K562 (cell line): ENCODE results near the gene SNAP23. TPM values are rescaled to one million over a fixed set of nuclear protein-coding genes. Genes with fewer than 3 reads are reported as not detected.
A peak's percentile ranks its signal among the peaks of the same experiment; 100 is the strongest.

Experiments used
- ARID2 ChIP-seq: fragments of 450-650 bp; IDR thresholded peaks from 2 replicates; pipeline ENCODE4 v1.6.1; 2017; ENCODE audit warnings: antibody characterized with exemption, mild to moderate bottlenecking
- CEBPG ChIP-seq, 3 experiments: fragments of 200-800 bp in 1 of 3; sonication (Bioruptor generic) in 1 of 3; sonication (generic) in 1 of 3; formaldehyde crosslinking in 1 of 3; IDR thresholded peaks in 2 of 3; conservative IDR thresholded peaks in 1 of 3; 2 replicates each; pipeline versions ENCODE4 v1.6.1 to v1.8.0; 2016 to 2022; ENCODE audit warnings: missing compliant biosample characterization in 2 of 3, missing genetic modification characterization in 2 of 3, mild to moderate bottlenecking in 1 of 3, missing genetic modification reagents in 1 of 3
- COPS2 ChIP-seq: fragments of 450-650 bp; conservative IDR thresholded peaks from 2 replicates; pipeline ENCODE4 v1.6.1; 2016; ENCODE audit warnings: mild to moderate bottlenecking, moderate library complexity
- DPF2 ChIP-seq: fragments of 450-650 bp; IDR thresholded peaks from 2 replicates; pipeline ENCODE4 v1.6.1; 2016
- ETV5 ChIP-seq: sonication (generic); formaldehyde crosslinking; IDR thresholded peaks from 2 replicates; pipeline ENCODE4 v1.4.0; 2020; ENCODE audit warnings: low read depth, mild to moderate bottlenecking, missing genetic modification reagents
- FOXK2 ChIP-seq, 2 experiments: fragments of 450-650 bp; IDR thresholded peaks in 1 of 2; conservative IDR thresholded peaks in 1 of 2; 2 replicates each; pipeline ENCODE4 v1.6.1; 2016; ENCODE audit warnings: low read depth in 2 of 2, mild to moderate bottlenecking in 1 of 2
- PPARD ChIP-seq: fragments of 250-450 bp; sonication (Bioruptor Pico); IDR thresholded peaks from 2 replicates; pipeline ENCODE4 v1.8.0; 2022; ENCODE audit warnings: inconsistent platforms, mild to moderate bottlenecking, moderate library complexity
- TARDBP ChIP-seq: fragments of 450-650 bp; IDR thresholded peaks from 2 replicates; pipeline ENCODE4 v1.6.1; 2016
- TBL1XR1 ChIP-seq, 2 experiments: IDR thresholded peaks; 2 replicates each; pipeline ENCODE4 v1.6.1; 2012; ENCODE audit warnings: improper control_type of control experiment in 2 of 2, low read length in 2 of 2, mild to moderate bottlenecking in 1 of 2
- TOE1 ChIP-seq, 2 experiments: fragments of 450-650 bp in 1 of 2; sonication (generic) in 1 of 2; formaldehyde crosslinking in 1 of 2; IDR thresholded peaks; 2 replicates each; pipeline versions ENCODE4 v1.7.1 to v1.8.0; 2016 to 2022; ENCODE audit warnings: borderline replicate concordance in 2 of 2, mild to moderate bottlenecking in 2 of 2, antibody characterized with exemption in 1 of 2, inconsistent platforms in 1 of 2, low read depth in 1 of 2, missing genetic modification reagents in 1 of 2, moderate library complexity in 1 of 2
- ZNF644 ChIP-seq: fragments of 200-800 bp; sonication (Bioruptor generic); IDR thresholded peaks from 2 replicates; pipeline ENCODE4 v1.6.1; 2016; ENCODE audit warnings: low read depth, missing genetic modification characterization, missing compliant biosample characterization
- polyA plus RNA-seq, 8 experiments: library from polyadenylated mRNA; depleted of rRNA in 4 of 8; stranded (reverse) in 5 of 8; unstranded in 3 of 8; fragments of >200 nt; fragmentation: Nextera tagmentation in 2 of 8; fragmentation: Illumina TruSeq in 1 of 8; extraction: Ambion mirVana in 2 of 8; extraction: Trizol in 1 of 8; gene quantifications; 2 replicates each; pipeline versions ENCODE4 v1.2.1 to v1.2.3, GENCODE V29; 2011 to 2014; ENCODE audit warnings: inconsistent platforms in 1 of 8, missing spikeins in 1 of 8
- total RNA-seq, 7 experiments: library from RNA; depleted of rRNA in 6 of 7; stranded (reverse); fragments of >200 nt in 6 of 7; fragmentation: Illumina TruSeq in 2 of 7; extraction: Trizol in 2 of 7; gene quantifications; 2 replicates each; pipeline versions ENCODE4 v1.2.1 to v1.2.3, GENCODE V29; 2011 to 2021; ENCODE audit warnings: low replicate concordance in 1 of 7
- TF ChIP-seq, protein P1 (sequence below): sonication (generic); formaldehyde crosslinking; IDR thresholded peaks from 2 replicates; pipeline ENCODE4 v1.8.0; 2022; ENCODE audit warnings: mild to moderate bottlenecking, missing genetic modification reagents
- TF ChIP-seq, protein P2 (sequence below): fragments of 200-800 bp; sonication (Bioruptor generic); IDR thresholded peaks from 2 replicates; pipeline ENCODE4 v1.6.1; 2016; ENCODE audit warnings: missing genetic modification characterization, missing compliant biosample characterization
- TF ChIP-seq, protein P3 (sequence below): fragments of 250-450 bp; sonication (Bioruptor Pico); IDR thresholded peaks from 2 replicates; pipeline ENCODE4 v1.5.0; 2020; ENCODE audit warnings: mild to moderate bottlenecking, borderline replicate concordance

SNAP23 gene
- total and polyA plus RNA-seq, 9 of the 15 experiments (the other 6 are each of a cell fraction or from before 2014, with no cell fraction given), result 78.9 to 168 (median 117) TPM

DNA sequence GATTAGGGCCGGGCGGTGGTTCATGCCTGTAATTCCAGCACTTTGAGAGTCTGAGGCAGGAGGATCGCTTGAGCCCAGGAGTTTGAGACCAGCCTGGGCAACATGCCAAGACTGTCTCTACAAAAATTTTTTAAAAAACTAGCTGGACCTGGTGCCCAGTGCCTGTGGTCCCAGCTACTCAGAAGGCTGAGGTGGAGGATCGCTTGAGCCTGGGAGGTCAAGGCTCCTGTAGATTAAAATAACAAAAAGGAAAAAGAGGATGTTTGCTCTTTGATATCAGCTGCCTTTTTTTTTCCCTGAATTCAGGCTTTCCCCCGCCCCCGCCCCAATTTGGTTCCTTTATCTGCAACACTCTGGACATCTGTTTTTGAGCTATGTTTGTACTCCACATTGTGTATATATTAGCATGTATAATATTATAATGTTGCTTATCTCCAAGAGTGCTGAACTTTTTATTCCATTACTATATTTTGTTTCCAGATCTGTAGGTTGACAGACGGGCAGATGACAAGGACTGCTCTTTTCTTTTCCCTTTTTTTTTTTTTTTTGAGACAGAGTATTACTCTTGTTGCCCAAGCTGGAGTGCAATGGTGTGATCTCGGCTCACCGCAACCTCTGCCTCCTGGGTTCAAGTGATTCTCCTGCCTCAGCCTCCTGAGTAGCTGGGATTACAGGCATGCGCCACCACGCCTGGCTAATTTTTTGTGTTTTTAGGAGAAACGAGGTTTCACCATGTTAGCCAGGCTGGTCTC is 4.6 kb downstream of the SNAP23 start (continued):
- TF ChIP-seq, protein P1, sequence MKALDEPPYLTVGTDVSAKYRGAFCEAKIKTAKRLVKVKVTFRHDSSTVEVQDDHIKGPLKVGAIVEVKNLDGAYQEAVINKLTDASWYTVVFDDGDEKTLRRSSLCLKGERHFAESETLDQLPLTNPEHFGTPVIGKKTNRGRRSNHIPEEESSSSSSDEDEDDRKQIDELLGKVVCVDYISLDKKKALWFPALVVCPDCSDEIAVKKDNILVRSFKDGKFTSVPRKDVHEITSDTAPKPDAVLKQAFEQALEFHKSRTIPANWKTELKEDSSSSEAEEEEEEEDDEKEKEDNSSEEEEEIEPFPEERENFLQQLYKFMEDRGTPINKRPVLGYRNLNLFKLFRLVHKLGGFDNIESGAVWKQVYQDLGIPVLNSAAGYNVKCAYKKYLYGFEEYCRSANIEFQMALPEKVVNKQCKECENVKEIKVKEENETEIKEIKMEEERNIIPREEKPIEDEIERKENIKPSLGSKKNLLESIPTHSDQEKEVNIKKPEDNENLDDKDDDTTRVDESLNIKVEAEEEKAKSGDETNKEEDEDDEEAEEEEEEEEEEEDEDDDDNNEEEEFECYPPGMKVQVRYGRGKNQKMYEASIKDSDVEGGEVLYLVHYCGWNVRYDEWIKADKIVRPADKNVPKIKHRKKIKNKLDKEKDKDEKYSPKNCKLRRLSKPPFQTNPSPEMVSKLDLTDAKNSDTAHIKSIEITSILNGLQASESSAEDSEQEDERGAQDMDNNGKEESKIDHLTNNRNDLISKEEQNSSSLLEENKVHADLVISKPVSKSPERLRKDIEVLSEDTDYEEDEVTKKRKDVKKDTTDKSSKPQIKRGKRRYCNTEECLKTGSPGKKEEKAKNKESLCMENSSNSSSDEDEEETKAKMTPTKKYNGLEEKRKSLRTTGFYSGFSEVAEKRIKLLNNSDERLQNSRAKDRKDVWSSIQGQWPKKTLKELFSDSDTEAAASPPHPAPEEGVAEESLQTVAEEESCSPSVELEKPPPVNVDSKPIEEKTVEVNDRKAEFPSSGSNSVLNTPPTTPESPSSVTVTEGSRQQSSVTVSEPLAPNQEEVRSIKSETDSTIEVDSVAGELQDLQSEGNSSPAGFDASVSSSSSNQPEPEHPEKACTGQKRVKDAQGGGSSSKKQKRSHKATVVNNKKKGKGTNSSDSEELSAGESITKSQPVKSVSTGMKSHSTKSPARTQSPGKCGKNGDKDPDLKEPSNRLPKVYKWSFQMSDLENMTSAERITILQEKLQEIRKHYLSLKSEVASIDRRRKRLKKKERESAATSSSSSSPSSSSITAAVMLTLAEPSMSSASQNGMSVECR (CRISPR knock-in tag), result no peak
- no peak for TF ChIP-seq ZNF644 (tag)
- no peak for TF ChIP-seq ARID2
- TF ChIP-seq, protein P2, sequence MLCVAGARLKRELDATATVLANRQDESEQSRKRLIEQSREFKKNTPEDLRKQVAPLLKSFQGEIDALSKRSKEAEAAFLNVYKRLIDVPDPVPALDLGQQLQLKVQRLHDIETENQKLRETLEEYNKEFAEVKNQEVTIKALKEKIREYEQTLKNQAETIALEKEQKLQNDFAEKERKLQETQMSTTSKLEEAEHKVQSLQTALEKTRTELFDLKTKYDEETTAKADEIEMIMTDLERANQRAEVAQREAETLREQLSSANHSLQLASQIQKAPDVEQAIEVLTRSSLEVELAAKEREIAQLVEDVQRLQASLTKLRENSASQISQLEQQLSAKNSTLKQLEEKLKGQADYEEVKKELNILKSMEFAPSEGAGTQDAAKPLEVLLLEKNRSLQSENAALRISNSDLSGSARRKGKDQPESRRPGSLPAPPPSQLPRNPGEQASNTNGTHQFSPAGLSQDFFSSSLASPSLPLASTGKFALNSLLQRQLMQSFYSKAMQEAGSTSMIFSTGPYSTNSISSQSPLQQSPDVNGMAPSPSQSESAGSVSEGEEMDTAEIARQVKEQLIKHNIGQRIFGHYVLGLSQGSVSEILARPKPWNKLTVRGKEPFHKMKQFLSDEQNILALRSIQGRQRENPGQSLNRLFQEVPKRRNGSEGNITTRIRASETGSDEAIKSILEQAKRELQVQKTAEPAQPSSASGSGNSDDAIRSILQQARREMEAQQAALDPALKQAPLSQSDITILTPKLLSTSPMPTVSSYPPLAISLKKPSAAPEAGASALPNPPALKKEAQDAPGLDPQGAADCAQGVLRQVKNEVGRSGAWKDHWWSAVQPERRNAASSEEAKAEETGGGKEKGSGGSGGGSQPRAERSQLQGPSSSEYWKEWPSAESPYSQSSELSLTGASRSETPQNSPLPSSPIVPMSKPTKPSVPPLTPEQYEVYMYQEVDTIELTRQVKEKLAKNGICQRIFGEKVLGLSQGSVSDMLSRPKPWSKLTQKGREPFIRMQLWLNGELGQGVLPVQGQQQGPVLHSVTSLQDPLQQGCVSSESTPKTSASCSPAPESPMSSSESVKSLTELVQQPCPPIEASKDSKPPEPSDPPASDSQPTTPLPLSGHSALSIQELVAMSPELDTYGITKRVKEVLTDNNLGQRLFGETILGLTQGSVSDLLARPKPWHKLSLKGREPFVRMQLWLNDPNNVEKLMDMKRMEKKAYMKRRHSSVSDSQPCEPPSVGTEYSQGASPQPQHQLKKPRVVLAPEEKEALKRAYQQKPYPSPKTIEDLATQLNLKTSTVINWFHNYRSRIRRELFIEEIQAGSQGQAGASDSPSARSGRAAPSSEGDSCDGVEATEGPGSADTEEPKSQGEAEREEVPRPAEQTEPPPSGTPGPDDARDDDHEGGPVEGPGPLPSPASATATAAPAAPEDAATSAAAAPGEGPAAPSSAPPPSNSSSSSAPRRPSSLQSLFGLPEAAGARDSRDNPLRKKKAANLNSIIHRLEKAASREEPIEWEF, result no peak
- TF ChIP-seq TBL1XR1 (IDR thresholded peaks at IDR 0.05; ENCODE audit: low read length in 2 of 2), result no peak
- TF ChIP-seq DPF2, result peak; percentile 92
- no peak for TF ChIP-seq TARDBP
- no peak for TF ChIP-seq ETV5 (CRISPR knock-in tag)
- no peak for TF ChIP-seq TOE1 (IDR thresholded peaks at IDR 0.05; ENCODE audit: borderline replicate concordance)
- TF ChIP-seq TOE1 (CRISPR knock-in tag; IDR thresholded peaks at IDR 0.05; ENCODE audit: borderline replicate concordance, low read depth), result no peak
- no peak for TF ChIP-seq COPS2
- no peak for TF ChIP-seq CEBPG (CRISPR knock-in tag; IDR thresholded peaks at IDR 0.05)
- no peak for TF ChIP-seq CEBPG (tag; conservative IDR thresholded peaks at IDR 0.05 in 1 of 2, IDR thresholded peaks at IDR 0.05 in 1 of 2)
- TF ChIP-seq, protein P3, sequence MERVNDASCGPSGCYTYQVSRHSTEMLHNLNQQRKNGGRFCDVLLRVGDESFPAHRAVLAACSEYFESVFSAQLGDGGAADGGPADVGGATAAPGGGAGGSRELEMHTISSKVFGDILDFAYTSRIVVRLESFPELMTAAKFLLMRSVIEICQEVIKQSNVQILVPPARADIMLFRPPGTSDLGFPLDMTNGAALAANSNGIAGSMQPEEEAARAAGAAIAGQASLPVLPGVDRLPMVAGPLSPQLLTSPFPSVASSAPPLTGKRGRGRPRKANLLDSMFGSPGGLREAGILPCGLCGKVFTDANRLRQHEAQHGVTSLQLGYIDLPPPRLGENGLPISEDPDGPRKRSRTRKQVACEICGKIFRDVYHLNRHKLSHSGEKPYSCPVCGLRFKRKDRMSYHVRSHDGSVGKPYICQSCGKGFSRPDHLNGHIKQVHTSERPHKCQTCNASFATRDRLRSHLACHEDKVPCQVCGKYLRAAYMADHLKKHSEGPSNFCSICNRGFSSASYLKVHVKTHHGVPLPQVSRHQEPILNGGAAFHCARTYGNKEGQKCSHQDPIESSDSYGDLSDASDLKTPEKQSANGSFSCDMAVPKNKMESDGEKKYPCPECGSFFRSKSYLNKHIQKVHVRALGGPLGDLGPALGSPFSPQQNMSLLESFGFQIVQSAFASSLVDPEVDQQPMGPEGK (CRISPR knock-in tag), result no peak
- TF ChIP-seq FOXK2 (conservative IDR thresholded peaks at IDR 0.05 in 1 of 2, IDR thresholded peaks at IDR 0.05 in 1 of 2; ENCODE audit: low read depth in 2 of 2), result peak in 1 of 2 experiments; percentile 37; a peak in 1 of 4 replicates
- no peak for TF ChIP-seq PPARD (CRISPR knock-in tag)
